ENCODE data around the gene TCN1. TPM values are rescaled to one million over a fixed set of nuclear protein-coding genes. Genes with fewer than 3 reads are reported as not detected.

TCN1 gene
- total RNA-seq, 1 experiment from 2014 or later, result 1.7 TPM

DNA sequence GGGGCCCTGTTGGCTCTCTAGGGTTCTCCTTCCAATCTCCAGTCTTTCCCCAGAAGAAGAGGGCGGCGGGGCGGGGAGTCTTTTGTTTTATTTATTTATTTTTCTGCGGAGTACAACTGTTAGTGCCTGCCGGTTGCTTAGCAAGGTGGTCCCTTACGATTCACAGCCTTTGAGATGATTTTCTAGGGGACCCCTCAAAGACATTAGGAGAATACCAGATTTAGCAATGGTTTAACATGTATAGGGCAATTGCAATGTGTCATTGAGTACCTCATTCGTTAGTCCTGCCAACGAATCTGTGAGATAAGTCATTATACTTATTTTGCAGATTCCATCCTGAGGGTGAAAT lies 55.4 kb downstream of the TCN1 start:
- Histone ChIP-seq H3K4me1 (ENCODE audit: control insufficient read depth in 1 of 2, insufficient read depth in 2 of 2, low read length in 2 of 2) (peaks cover 5 to 15% of the 10 kb centered on the region in 2 experiments; a peak in 2 of 4 replicates), H2AFZ (ENCODE audit: low read depth, low read length, poor library complexity, severe bottlenecking) (no peak overlapping the region), H3K9me2 (ENCODE audit: insufficient read depth) (no peaks in the 10 kb centered on the region), H4K20me1 (ENCODE audit: insufficient read depth) (no peaks in the 10 kb centered on the region), H3K4me3 (replicated peaks in 1 of 2; ENCODE audit: low read depth in 1 of 2, low read length in 2 of 2) (peak overlapping the region; percentile 91 to 98), H3K36me3 (ENCODE audit: control insufficient read depth in 1 of 2, insufficient read depth in 2 of 2, low read length in 2 of 2) (peaks cover 8 to 21% of the 10 kb centered on the region in 2 experiments; a peak in 2 of 4 replicates), H3K9ac (ENCODE audit: low read length) (peak overlapping the region; percentile 88), H3K79me2 (ENCODE audit: insufficient read depth, low read length) (peaks cover 25% of the 10 kb centered on the region), H3K27me3 (ENCODE audit: insufficient read depth, low read length) (no peaks in the 10 kb centered on the region), H3K4me2 (ENCODE audit: low read length) (peak overlapping the region; percentile 70), H3K9me3 (ENCODE audit: control insufficient read depth in 1 of 2, insufficient read depth in 1 of 2, low read depth in 1 of 2, low read length in 2 of 2) (no peaks in the 10 kb centered on the region), H3K27ac (ENCODE audit: low read depth, low read length) (peak overlapping the region; percentile 74)
- TSS peak; percentile 21 for BruUV-seq (replicated peaks)
- DNase-seq (ENCODE audit: low read depth, low spot score) (no peak), ATAC-seq (no peak; the same call in 1 of the 2 replicates)
- intact Hi-C loops (cut with micrococcal nuclease), result no loop called here
- CTCF ChIA-PET, result interaction anchor here (1.0 to 2.2 kb wide), 3 partner anchors 55 to 108 kb away, joined by 3 to 5 read pairs (median 5); partner anchors contain the start of gene STX3
- POLR2A ChIA-PET, result interaction anchor here (0.9 kb wide), 1 partner anchor 108 kb away, joined by 3 read pairs; no protein-coding TSS in a partner anchor
- RAD21 ChIA-PET (ENCODE audit: low non-redundant PET in 1 of 2, low total read pairs in 2 of 2, uncharacterized antibody in 2 of 2, unreplicated experiment in 2 of 2), result interaction anchor here in 1 of 2 experiments (0.7 kb wide), 1 partner anchor 55 kb away, joined by 4 read pairs; no protein-coding TSS in a partner anchor
- TF ChIP-seq FOSL1 (IDR thresholded peaks at IDR 0.05; ENCODE audit: low read depth) (no peak), RAD21 (IDR thresholded peaks at IDR 0.05; ENCODE audit: low read depth) (no peak), JUND (IDR thresholded peaks at IDR 0.05) (0 out of 2 replicates have a peak, but pooled peaks have one; percentile 0)
- TF ChIP-seq, protein P1, sequence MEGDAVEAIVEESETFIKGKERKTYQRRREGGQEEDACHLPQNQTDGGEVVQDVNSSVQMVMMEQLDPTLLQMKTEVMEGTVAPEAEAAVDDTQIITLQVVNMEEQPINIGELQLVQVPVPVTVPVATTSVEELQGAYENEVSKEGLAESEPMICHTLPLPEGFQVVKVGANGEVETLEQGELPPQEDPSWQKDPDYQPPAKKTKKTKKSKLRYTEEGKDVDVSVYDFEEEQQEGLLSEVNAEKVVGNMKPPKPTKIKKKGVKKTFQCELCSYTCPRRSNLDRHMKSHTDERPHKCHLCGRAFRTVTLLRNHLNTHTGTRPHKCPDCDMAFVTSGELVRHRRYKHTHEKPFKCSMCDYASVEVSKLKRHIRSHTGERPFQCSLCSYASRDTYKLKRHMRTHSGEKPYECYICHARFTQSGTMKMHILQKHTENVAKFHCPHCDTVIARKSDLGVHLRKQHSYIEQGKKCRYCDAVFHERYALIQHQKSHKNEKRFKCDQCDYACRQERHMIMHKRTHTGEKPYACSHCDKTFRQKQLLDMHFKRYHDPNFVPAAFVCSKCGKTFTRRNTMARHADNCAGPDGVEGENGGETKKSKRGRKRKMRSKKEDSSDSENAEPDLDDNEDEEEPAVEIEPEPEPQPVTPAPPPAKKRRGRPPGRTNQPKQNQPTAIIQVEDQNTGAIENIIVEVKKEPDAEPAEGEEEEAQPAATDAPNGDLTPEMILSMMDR (IDR thresholded peaks at IDR 0.05 in 2 of 3, conservative IDR thresholded peaks at IDR 0.05 in 1 of 3; ENCODE audit: borderline replicate concordance in 1 of 3, insufficient read depth in 1 of 3, low read depth in 2 of 3, low read length in 2 of 3), result no peak

DNA sequence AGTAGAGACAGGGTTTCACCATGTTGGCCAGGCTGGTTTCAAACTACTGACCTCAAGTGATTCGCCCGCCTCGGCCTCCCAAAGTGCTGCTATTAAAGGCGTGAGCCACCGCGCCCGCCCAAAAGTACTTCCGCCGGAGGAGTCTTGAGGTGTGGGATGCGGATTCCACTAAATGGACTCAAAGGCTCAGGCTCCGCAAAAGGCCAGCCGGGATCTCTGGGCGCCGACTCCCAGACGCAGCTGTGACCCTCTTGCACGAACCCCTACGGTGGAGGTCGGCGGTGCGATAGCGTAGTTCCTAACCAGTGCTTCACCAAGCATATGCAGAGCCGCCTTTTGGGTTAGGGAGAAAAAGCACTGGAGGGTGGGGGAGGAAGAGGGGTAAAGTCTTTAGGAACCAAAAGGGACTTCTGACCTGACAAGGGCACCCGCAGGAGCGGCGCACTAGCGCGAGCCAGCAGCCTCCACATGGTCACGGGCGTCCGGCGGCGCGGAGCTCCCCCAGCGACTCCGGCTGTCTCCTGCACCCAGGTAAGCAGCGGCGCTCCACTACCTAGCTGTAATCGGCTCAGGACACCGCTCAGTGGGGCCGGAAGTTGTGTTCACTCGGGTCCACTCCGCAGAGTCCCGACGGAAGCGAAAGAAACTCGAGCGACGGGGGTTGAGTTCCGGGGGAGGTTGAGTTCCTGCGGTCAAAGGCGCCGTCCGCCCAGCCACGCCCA lies 55.9 kb downstream of the TCN1 start, which contains the start of gene MRPL16:
Gene MRPL16, minus strand, starts transcription at position 590 of the 722 bp plus-strand sequence. Its CDS starts 120 bp downstream, at position 470.
- ChIA-PET RAD21 (ENCODE audit: low non-redundant PET in 1 of 2, low total read pairs in 2 of 2, uncharacterized antibody in 2 of 2, unreplicated experiment in 2 of 2) (interaction anchor here in 1 of 2 experiments (0.7 kb wide), 1 partner anchor 54 kb away, joined by 4 read pairs; no protein-coding TSS in a partner anchor), POLR2A (interaction anchor here (0.9 kb wide), 1 partner anchor 109 kb away, joined by 3 read pairs; no protein-coding TSS in a partner anchor), CTCF (interaction anchor here (1.0 to 2.2 kb wide), 3 partner anchors 54 to 109 kb away, joined by 3 to 5 read pairs (median 5); partner anchors contain the start of gene STX3)
- no peaks in the 10 kb centered on the region for H3K27me3 ChIP-seq (ENCODE audit: insufficient read depth, low read length)
- H3K4me2 ChIP-seq (ENCODE audit: low read length), result peak within 1 kb of the TSS; percentile 70
- H3K4me1 ChIP-seq (ENCODE audit: control insufficient read depth in 1 of 2, insufficient read depth in 2 of 2, low read length in 2 of 2), result peaks cover 5 to 15% of the 10 kb centered on the region in 2 experiments; a peak in 2 of 4 replicates
- H3K4me3 ChIP-seq (replicated peaks in 1 of 2; ENCODE audit: low read depth in 1 of 2, low read length in 2 of 2), result peak within 1 kb of the TSS; percentile 91 to 98
- BruUV-seq (replicated peaks), result no TSS peak
- peaks cover 25% of the 10 kb centered on the region for H3K79me2 ChIP-seq (ENCODE audit: insufficient read depth, low read length)
- H4K20me1 ChIP-seq (ENCODE audit: insufficient read depth), result no peaks in the 10 kb centered on the region
- ATAC-seq (peak; percentile 97), DNase-seq (ENCODE audit: low read depth, low spot score) (peak; percentile 92)
- intact Hi-C loops (cut with micrococcal nuclease), result no loop called here
- H2AFZ ChIP-seq (ENCODE audit: low read depth, low read length, poor library complexity, severe bottlenecking), result no peak within 1 kb of the TSS
- H3K9me2 ChIP-seq (ENCODE audit: insufficient read depth), result no peaks in the 10 kb centered on the region
- H3K36me3 ChIP-seq (ENCODE audit: control insufficient read depth in 1 of 2, insufficient read depth in 2 of 2, low read length in 2 of 2), result peaks cover 11 to 27% of the 10 kb centered on the region in 2 experiments; a peak in 2 of 4 replicates
- peak within 1 kb of the TSS; percentile 88 for H3K9ac ChIP-seq (ENCODE audit: low read length)
- no peaks in the 10 kb centered on the region for H3K9me3 ChIP-seq (ENCODE audit: control insufficient read depth in 1 of 2, insufficient read depth in 1 of 2, low read depth in 1 of 2, low read length in 2 of 2)
- peak within 1 kb of the TSS; percentile 74 for H3K27ac ChIP-seq (ENCODE audit: low read depth, low read length)
- TF ChIP-seq CBX3 (IDR thresholded peaks at IDR 0.05; ENCODE audit: low read depth) (peak; percentile 88), EZH2 (IDR thresholded peaks at IDR 0.05) (no peak), MAX (IDR thresholded peaks at IDR 0.05) (peak; percentile 85), SP1 (IDR thresholded peaks at IDR 0.05; ENCODE audit: low read depth) (peak; percentile 59), RAD21 (IDR thresholded peaks at IDR 0.05; ENCODE audit: low read depth) (peak; percentile 44), YY1 (IDR thresholded peaks at IDR 0.05; ENCODE audit: extremely low read depth, insufficient replicate concordance, low read depth, low read length) (peak; percentile 80), SIN3A (IDR thresholded peaks at IDR 0.05; ENCODE audit: low read depth) (peak; percentile 88), REST (IDR thresholded peaks at IDR 0.05; ENCODE audit: low read depth) (no peak), POLR2A (IDR thresholded peaks at IDR 0.05; ENCODE audit: borderline replicate concordance, extremely low read depth, insufficient read depth, insufficient read length) (peak; percentile 39)
- TF ChIP-seq, protein P2, sequence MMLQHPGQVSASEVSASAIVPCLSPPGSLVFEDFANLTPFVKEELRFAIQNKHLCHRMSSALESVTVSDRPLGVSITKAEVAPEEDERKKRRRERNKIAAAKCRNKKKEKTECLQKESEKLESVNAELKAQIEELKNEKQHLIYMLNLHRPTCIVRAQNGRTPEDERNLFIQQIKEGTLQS (IDR thresholded peaks at IDR 0.05), result no peak
